GM10266 (cell line): Measurements from ENCODE around the gene SPATA4.

Source experiments
- DNase-seq: peaks from one replicate; pipeline ENCODE4 v3.0.0; 2012; ENCODE audit errors: extremely low spot score
- CTCF ChIP-seq: IDR thresholded peaks from 2 replicates; pipeline ENCODE4 v1.5.1; 2012; ENCODE audit warnings: mild to moderate bottlenecking, low read depth; ENCODE audit not compliant: control insufficient read depth, insufficient read depth; ENCODE audit errors: missing control alignments

SPATA4 gene

GRCh38 chr4:176209535-176209934 is 14.2 kb upstream of the SPATA4 start:
- DNase-seq, result no peak
- no peak for TF ChIP-seq CTCF

GRCh38 chr4:176207839-176208238 is 12.5 kb upstream of the SPATA4 start:
- TF ChIP-seq CTCF, result no peak
- no peak for DNase-seq

- DNase-seq, result no peak
- TF ChIP-seq CTCF, result no peak
These were observed 9.9 kb upstream of the SPATA4 start for GRCh38 chr4:176205299-176205698.

- no peak for TF ChIP-seq CTCF
- DNase-seq, result no peak
These were observed 3.0 kb upstream of the SPATA4 start for GRCh38 chr4:176198316-176198903.

- no peak for DNase-seq
- no peak for TF ChIP-seq CTCF
These were observed 1.4 kb downstream of the SPATA4 start for GRCh38 chr4:176193938-176194337.

- no peak for DNase-seq
- TF ChIP-seq CTCF, result no peak
These were observed 2.3 kb downstream of the SPATA4 start for GRCh38 chr4:176193126-176193525.

GRCh38 chr4:176191974-176192373 is 3.4 kb downstream of the SPATA4 start:
- no peak for TF ChIP-seq CTCF
- no peak for DNase-seq
